Effector memory CD8-positive, alpha-beta T cell (primary cell): Measurements from ENCODE around the gene ANO4.

Experiments used
- ATAC-seq: fragments of 150-1000 bp; cut with Tn5 transposase; replicated peaks from 2 replicates; pipeline ENCODE4 v1.10.0; 2021; ENCODE audit warnings: mild to moderate bottlenecking, moderate library complexity
- DNase-seq, 3 experiments: peaks; one replicate each; pipeline ENCODE4 v3.0.0; 2021
- H3K27ac Mint-ChIP-seq, 2 donors: one replicate each; pipeline ENCODE4 v1.8.0; 2022; ENCODE audit warnings: mild to moderate bottlenecking in 2 of 2, mixed read lengths in 2 of 2, moderate library complexity in 2 of 2
- H3K27me3 Mint-ChIP-seq, 2 donors: one replicate each; pipeline ENCODE4 v1.8.0; 2022; ENCODE audit warnings: mixed read lengths in 2 of 2
- H3K36me3 Mint-ChIP-seq: one replicate; pipeline ENCODE4 v1.8.0; 2022; ENCODE audit warnings: mild to moderate bottlenecking, moderate library complexity, mixed read lengths; ENCODE audit not compliant: insufficient read depth
- H3K4me1 Mint-ChIP-seq, 2 donors: one replicate each; pipeline ENCODE4 v1.8.0; 2022; ENCODE audit warnings: low read depth in 2 of 2, mixed read lengths in 2 of 2
- H3K4me3 Mint-ChIP-seq, 2 donors: one replicate each; pipeline ENCODE4 v1.8.0; 2022; ENCODE audit warnings: mild to moderate bottlenecking in 2 of 2, mixed read lengths in 2 of 2, moderate library complexity in 2 of 2
- H3K9me3 Mint-ChIP-seq, 2 donors: one replicate each; pipeline ENCODE4 v1.8.0; 2022; ENCODE audit warnings: mixed read lengths in 2 of 2

Gene ANO4

DNA sequence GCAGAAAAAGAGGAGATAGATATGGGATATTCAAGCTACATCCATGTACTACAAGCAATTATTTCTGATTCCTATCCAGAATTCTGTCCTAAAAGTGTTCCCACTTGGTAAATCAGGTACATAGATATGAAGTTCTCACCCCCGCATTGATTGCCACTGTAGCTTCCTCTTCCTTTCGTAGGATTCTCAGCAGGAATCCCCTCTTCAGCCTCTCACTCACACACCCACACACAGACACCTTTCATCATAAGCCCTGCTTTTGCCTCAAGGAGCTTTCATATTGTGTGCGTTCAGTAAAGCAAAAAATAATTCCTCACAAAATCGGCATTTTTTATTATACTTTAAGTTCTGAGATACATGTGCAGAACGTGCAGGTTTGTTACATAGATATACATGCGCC is 69.8 kb downstream of the ANO4 start:
- Mint-ChIP-seq H3K4me1 (no peaks in the 10 kb centered on the region), H3K27me3 (no peaks in the 10 kb centered on the region), H3K9me3 (peaks cover 0 to 6% of the 10 kb centered on the region in 2 donors), H3K27ac (no peak overlapping the region), H3K4me3 (no peak overlapping the region), H3K36me3 (no peaks in the 10 kb centered on the region)
- no peak for DNase-seq
- no peak for ATAC-seq

DNA sequence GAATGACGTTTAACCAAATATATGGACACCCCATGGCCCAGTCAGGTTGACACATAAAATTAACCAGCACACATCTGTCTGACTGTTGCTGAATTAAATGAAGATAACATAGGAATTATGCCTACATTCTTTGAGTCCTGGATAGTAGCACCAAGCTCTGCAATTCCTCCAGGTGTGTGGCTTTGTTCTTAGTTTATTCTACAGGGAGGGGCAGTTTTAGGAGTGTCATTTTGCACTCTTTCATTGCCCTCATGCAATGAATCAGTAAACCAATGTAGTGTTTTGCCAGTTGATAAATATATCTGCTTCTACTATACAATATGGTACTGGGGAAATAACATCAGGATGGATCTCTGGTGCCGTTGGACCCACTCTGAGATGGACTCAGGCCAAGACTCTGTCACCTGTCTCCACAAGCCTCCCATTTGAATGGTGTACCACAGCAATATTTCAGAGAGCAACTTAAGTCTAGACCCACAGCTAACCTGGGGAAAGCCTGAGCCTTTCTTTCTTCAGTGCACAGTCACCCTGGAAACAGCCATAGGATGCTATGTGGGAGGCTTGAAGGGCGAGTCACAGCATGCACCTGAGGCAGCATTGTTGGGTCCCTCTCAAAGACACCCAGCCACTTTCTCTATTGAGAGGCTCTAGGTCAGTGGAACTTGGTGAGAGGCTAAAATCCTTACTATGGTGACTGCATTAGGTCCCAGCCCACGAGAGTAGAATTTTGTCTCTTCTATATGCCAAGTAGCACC is 73.2 kb downstream of the ANO4 start:
- ATAC-seq (no peak), DNase-seq (no peak)
- Mint-ChIP-seq H3K4me3 (no peak overlapping the region), H3K4me1 (no peaks in the 10 kb centered on the region), H3K36me3 (no peaks in the 10 kb centered on the region), H3K9me3 (peaks cover 0 to 4% of the 10 kb centered on the region in 2 donors), H3K27ac (no peak overlapping the region), H3K27me3 (no peaks in the 10 kb centered on the region)

DNA sequence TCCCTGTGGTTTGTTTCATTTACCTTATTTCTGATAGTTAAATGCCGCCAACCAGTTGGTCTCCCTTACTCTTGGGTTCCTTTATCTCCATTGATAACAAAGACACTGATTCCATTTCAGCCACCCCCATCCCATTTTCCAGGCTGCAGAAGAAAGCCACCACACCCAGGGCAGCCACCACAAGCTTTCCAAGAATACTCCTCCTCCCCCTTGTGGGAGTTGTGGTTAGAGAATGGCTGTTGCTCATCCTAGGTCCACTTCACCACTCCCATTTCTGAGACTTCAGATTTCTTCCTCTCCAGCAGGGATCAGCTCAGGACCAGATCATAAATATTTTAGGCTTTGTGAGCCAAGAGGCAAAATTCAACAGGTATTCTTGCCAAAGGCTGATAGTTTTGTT is 73.9 kb downstream of the ANO4 start:
- H3K4me3 Mint-ChIP-seq, result no peak overlapping the region

DNA sequence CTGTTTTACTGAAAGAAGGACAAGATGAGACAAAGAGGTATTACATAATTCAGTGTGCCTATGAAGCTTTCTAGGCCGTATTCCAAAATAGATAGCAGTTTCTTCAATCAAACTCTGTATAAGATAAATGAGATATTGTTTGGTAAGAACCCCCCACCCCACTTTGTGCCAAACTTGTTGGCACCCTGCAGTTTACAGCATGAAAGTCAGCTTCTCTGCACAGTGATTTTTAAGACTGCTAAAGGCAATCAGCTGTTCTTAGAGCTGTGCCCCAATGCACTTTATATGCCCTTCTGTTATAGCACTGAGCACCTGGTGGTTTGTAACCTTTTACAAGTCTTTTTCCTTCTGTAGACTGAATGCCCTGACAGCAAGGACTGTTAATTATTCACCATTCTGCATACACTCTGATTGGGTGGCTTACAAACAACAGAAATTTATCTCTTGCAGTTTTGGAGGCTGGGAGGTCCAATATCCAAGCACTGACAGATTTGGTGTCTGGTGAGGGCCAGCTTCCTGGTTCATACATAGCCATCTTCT is 76.7 kb downstream of the ANO4 start:
- no peak for ATAC-seq
- H3K4me3 Mint-ChIP-seq, result no peak overlapping the region
- H3K9me3 Mint-ChIP-seq, result peaks cover 10 to 21% of the 10 kb centered on the region in 2 donors
- H3K36me3 Mint-ChIP-seq, result no peaks in the 10 kb centered on the region
- no peak for DNase-seq
- H3K27ac Mint-ChIP-seq, result no peak overlapping the region
- no peaks in the 10 kb centered on the region for H3K4me1 Mint-ChIP-seq
- H3K27me3 Mint-ChIP-seq, result no peaks in the 10 kb centered on the region

More for the DNA sequence above, 73.9 kb downstream of the ANO4 start:
- Mint-ChIP-seq H3K36me3 (no peaks in the 10 kb centered on the region), H3K4me1 (no peaks in the 10 kb centered on the region), H3K9me3 (peaks cover 3 to 8% of the 10 kb centered on the region in 2 donors), H3K27me3 (no peaks in the 10 kb centered on the region), H3K27ac (no peak overlapping the region)
- DNase-seq (no peak), ATAC-seq (no peak)

DNA sequence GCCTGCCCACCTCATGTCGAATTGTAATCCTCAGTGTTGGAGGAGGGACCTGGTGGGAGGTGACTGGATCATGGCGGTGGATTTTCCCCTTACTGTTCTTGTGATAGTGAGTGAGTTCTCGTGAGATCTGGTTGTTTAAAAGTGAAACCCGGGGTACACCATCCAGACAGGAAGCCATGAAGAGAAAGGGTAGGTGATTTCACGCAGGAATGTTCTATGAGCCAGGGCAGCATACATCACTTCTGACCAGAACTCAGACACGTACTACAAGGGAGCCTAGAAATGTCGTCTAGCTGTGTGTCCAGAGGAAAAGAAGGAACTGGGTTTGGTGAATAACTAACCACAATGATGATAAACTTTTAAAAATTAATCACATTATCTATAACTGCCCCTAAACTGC is 80.6 kb downstream of the ANO4 start:
- H3K27ac Mint-ChIP-seq, result no peak overlapping the region
- ATAC-seq, result no peak
- no peak overlapping the region for H3K4me3 Mint-ChIP-seq

DNA sequence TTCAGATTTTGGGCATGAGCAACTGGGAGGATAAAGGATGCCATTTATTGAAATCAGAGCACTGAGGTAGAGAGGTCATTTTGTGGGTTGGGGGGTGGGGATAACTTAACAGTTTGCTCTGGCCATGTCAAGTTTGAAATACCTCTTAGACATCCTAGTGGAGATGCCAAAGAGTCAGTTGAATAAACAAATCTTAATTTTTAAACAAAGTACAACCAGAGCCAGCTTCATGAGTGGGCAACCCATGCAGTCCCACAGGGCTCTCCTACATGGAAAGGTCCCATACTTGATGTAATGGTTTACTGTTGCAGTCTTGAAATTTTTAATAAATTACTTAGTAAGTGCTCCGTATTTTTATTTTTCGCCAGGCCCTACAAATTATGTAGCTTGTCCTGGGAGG is 81.2 kb downstream of the ANO4 start:
- no peaks in the 10 kb centered on the region for H3K36me3 Mint-ChIP-seq

More for the DNA sequence above, 80.6 kb downstream of the ANO4 start:
- H3K9me3 Mint-ChIP-seq, result peaks cover 11 to 21% of the 10 kb centered on the region in 2 donors
- H3K27me3 Mint-ChIP-seq, result no peaks in the 10 kb centered on the region
- DNase-seq, result no peak
- H3K36me3 Mint-ChIP-seq, result no peaks in the 10 kb centered on the region
- no peaks in the 10 kb centered on the region for H3K4me1 Mint-ChIP-seq

DNA sequence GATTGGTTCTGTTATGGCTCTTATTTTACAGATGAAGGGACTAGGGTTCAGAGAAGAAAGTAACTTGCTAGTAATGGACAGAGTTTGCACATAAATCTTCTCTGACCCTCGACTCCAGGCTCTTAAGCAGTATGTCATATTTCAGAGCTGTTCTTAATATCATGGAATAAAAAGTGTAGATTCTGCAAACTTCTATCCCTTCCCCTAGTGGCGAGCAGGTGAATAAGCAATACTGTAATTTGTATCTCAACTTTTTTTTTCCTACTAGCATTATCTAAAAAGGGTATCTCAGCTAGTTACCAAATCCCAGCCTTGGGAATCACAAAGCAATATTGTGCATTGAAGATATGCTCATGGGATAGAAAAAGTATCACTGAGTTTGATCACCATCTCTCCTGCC is 83.2 kb downstream of the ANO4 start:
- Mint-ChIP-seq H3K27me3 (no peaks in the 10 kb centered on the region), H3K27ac (no peak overlapping the region), H3K4me1 (no peaks in the 10 kb centered on the region), H3K9me3 (peaks cover 11 to 20% of the 10 kb centered on the region in 2 donors), H3K36me3 (no peaks in the 10 kb centered on the region), H3K4me3 (no peak overlapping the region)
- ATAC-seq, result no peak
- no peak for DNase-seq

More for the DNA sequence above, 81.2 kb downstream of the ANO4 start:
- H3K27ac Mint-ChIP-seq, result no peak overlapping the region
- DNase-seq, result no peak
- no peak overlapping the region for H3K4me3 Mint-ChIP-seq
- H3K9me3 Mint-ChIP-seq, result peaks cover 11 to 21% of the 10 kb centered on the region in 2 donors
- ATAC-seq, result no peak
- no peaks in the 10 kb centered on the region for H3K4me1 Mint-ChIP-seq
- H3K27me3 Mint-ChIP-seq, result no peaks in the 10 kb centered on the region

DNA sequence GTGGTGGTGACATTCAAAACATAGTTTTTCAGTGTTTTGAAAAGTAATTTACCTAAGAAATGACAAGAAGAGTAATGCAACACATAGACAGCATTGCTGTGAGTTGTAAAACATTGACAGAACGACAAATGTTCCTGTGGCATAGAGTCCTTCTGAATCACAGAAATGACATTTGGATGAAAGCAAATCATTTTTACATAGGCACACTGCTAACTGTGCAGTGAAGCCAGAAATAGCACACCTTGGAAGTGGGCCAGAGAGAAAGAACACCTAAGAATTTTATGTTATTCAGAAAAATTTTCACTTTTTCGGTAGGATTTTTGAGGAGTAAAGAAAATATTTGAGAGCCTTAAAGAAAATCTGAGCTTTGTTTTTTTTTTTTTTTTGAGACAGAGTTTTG is 100.6 kb downstream of the ANO4 start:
- Mint-ChIP-seq H3K36me3 (no peaks in the 10 kb centered on the region), H3K4me3 (no peak overlapping the region), H3K27me3 (no peaks in the 10 kb centered on the region), H3K9me3 (peaks cover 7 to 23% of the 10 kb centered on the region in 2 donors), H3K27ac (no peak overlapping the region), H3K4me1 (no peaks in the 10 kb centered on the region)
- ATAC-seq, result no peak
- no peak for DNase-seq

DNA sequence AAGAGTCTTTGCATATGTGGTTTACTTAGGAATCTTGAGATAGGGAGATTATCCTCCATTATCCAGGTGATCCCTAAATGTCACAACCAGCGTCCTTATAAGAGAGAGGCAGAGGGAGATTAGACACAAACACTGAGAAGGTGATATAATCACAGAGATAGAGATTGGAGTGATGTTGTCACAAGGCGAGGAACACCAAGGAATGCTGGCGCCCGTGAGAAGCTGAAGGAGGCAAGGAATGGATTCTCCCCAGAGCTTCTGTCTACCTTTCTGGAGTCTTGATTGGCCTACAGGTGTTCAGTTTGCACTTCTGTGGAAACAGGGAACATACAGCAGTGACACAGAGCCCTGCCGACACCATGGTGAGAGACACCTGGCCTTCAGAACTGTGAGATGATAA is 101.6 kb downstream of the ANO4 start:
- H3K4me1 Mint-ChIP-seq, result no peaks in the 10 kb centered on the region
- H3K4me3 Mint-ChIP-seq, result no peak overlapping the region
- no peaks in the 10 kb centered on the region for H3K36me3 Mint-ChIP-seq
- ATAC-seq, result no peak
- H3K9me3 Mint-ChIP-seq, result peaks cover 5 to 23% of the 10 kb centered on the region in 2 donors
- H3K27ac Mint-ChIP-seq, result no peak overlapping the region
- no peaks in the 10 kb centered on the region for H3K27me3 Mint-ChIP-seq
- DNase-seq, result no peak

DNA sequence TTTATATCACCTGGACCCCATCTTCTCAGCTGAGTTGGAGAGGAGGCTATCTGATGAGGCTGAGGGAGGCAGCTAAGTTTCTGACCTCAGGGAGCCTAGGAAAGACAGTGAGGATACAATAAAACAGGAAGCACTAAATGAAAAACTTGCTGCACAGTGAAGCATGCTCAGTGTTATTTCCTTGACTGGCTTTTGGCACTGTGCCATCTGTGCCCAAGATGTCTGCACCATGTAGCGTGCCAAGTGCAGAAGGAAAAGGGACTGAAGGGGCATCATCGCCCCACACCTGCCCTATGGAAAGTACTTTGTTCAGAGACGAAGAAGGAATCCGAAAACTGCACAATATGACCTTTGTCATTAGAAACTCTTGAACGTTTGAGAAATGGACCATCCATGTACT is 102.7 kb downstream of the ANO4 start:
- Mint-ChIP-seq H3K9me3 (peaks cover 5 to 23% of the 10 kb centered on the region in 2 donors), H3K4me3 (no peak overlapping the region), H3K27ac (no peak overlapping the region), H3K4me1 (no peaks in the 10 kb centered on the region), H3K36me3 (no peaks in the 10 kb centered on the region), H3K27me3 (no peaks in the 10 kb centered on the region)
- ATAC-seq (no peak), DNase-seq (no peak)

DNA sequence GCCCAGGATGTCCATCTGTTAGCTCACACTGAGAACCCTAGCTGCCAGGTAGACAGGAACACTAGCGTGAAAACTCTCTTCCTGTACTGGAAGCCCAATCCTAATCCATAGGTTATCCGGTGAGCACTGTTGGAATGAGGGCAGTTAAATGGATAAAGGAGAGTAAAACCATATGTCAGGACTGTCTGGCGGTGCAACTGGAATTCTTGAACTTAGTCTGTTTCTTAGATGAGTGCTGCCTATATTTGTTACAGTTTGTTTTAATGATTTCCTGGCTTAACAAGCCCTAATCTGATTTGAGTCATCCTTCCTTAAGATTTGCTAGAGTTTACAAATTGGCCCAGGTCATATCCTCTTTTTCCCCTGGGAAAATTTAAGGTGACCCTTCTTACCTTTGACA is 104.7 kb downstream of the ANO4 start:
- H3K9me3 Mint-ChIP-seq, result peaks cover 8 to 28% of the 10 kb centered on the region in 2 donors
- H3K27ac Mint-ChIP-seq, result no peak overlapping the region
- H3K27me3 Mint-ChIP-seq, result no peaks in the 10 kb centered on the region
- ATAC-seq, result no peak
- no peak for DNase-seq
- H3K4me3 Mint-ChIP-seq, result no peak overlapping the region
- H3K4me1 Mint-ChIP-seq, result no peaks in the 10 kb centered on the region
- H3K36me3 Mint-ChIP-seq, result no peaks in the 10 kb centered on the region

DNA sequence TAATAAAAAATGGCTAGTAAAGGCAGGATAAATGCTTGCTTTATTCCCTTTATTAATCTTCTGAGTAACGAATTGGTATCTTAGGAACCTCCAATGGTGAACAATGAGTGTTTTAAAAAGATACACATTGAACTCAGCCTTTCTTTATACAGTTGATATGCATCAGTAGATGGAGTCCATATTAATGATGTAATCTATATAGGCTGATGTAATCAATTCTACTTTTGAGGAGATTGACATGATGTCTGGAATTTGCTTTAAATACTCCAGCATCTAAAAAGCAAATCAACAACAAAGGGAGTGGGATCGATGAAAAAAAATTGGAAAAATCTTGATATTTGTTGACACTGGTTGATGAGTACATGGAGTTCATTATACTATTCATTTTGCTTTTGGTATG is 106.2 kb downstream of the ANO4 start:
- no peak overlapping the region for H3K4me3 Mint-ChIP-seq
- no peak for ATAC-seq
- H3K9me3 Mint-ChIP-seq, result peaks cover 8 to 27% of the 10 kb centered on the region in 2 donors
- no peaks in the 10 kb centered on the region for H3K4me1 Mint-ChIP-seq
- H3K27ac Mint-ChIP-seq, result no peak overlapping the region
- no peaks in the 10 kb centered on the region for H3K36me3 Mint-ChIP-seq
- H3K27me3 Mint-ChIP-seq, result no peaks in the 10 kb centered on the region
- no peak for DNase-seq

DNA sequence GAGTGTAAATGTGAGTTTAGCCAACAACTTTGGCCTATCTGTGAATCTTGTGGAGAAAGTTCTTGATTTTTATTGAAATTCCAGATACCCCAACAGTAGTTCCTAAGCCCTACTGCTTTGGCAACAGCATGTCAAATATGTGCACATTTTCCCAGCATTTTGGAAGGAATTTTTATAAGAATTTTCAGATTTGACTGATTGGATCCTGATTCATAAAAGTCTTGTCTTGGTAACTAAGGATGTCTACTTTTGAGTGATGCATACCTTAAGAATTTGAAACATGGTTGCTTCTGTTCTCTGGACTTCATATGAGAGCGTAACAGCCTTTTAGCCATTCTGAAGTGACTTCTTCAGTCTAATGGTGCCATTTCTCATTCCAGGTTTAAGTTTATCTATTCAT is 106.7 kb downstream of the ANO4 start:
- H3K27ac Mint-ChIP-seq, result no peak overlapping the region
- H3K27me3 Mint-ChIP-seq, result no peaks in the 10 kb centered on the region
- H3K9me3 Mint-ChIP-seq, result peaks cover 6 to 23% of the 10 kb centered on the region in 2 donors
- DNase-seq (no peak), ATAC-seq (no peak)
- no peak overlapping the region for H3K4me3 Mint-ChIP-seq
- no peaks in the 10 kb centered on the region for H3K4me1 Mint-ChIP-seq
- no peaks in the 10 kb centered on the region for H3K36me3 Mint-ChIP-seq

DNA sequence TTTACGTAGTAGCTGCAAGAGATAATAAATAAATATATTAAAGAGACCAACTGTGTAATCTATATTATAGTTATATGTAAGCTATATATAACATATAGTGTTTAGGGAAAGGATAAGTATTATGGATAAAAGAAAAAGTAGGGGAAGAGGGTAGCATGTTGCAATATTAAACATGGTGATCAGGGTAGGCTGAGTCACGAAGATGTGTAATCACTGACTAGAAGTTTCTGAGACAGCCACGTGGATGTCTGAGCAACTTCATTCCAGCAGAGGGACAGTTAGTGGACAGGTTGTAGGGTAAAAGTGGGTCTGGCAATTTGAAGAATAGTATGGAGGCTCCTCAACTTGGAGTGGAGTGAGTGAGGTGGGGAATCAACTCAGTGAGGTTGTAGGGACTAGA is 109.7 kb downstream of the ANO4 start:
- Mint-ChIP-seq H3K4me3 (no peak overlapping the region), H3K27me3 (no peaks in the 10 kb centered on the region), H3K4me1 (no peaks in the 10 kb centered on the region), H3K27ac (no peak overlapping the region), H3K9me3 (peaks cover 5 to 12% of the 10 kb centered on the region in 2 donors), H3K36me3 (no peaks in the 10 kb centered on the region)
- ATAC-seq (no peak), DNase-seq (no peak)
